Measurements from ENCODE around the gene BTBD2. TPM values are rescaled to one million over a fixed set of nuclear protein-coding genes. Genes with fewer than 3 reads are reported as not detected.

Gene BTBD2
- total and polyA plus RNA-seq, 2 of the 13 experiments (the other 11 are each of a cell fraction or from before 2014, with no cell fraction given) = 28.1 to 45.3 TPM

GRCh38 chr19:2060884-2061494, 45.5 kb upstream of the BTBD2 start (continued):
- TF ChIP-seq ZNF543 (CRISPR knock-in tag; IDR thresholded peaks at IDR 0.05) = no peak
- TF ChIP-seq, protein P1, sequence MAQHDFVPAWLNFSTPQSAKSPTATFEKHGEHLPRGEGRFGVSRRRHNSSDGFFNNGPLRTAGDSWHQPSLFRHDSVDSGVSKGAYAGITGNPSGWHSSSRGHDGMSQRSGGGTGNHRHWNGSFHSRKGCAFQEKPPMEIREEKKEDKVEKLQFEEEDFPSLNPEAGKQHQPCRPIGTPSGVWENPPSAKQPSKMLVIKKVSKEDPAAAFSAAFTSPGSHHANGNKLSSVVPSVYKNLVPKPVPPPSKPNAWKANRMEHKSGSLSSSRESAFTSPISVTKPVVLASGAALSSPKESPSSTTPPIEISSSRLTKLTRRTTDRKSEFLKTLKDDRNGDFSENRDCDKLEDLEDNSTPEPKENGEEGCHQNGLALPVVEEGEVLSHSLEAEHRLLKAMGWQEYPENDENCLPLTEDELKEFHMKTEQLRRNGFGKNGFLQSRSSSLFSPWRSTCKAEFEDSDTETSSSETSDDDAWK (CRISPR knock-in tag; IDR thresholded peaks at IDR 0.05) = no peak
- no peak for TF ChIP-seq ZNF768 (CRISPR knock-in tag; IDR thresholded peaks at IDR 0.05)
- no peak for TF ChIP-seq TMF1 (CRISPR knock-in tag; IDR thresholded peaks at IDR 0.05; ENCODE audit: low read depth)
- 0 out of 2 replicates have a peak, but pooled peaks have one; percentile 13 for TF ChIP-seq KLF12 (CRISPR knock-in tag; IDR thresholded peaks at IDR 0.05; ENCODE audit: borderline replicate concordance)
- TF ChIP-seq ATF7 (IDR thresholded peaks at IDR 0.05) = no peak
- peak; percentile 12 for TF ChIP-seq ATF7 (CRISPR knock-in tag; IDR thresholded peaks at IDR 0.05)
- no peak for TF ChIP-seq ZBTB34 (CRISPR knock-in tag; IDR thresholded peaks at IDR 0.05)
- 0 out of 2 replicates have a peak, but pooled peaks have one; percentile 58 for TF ChIP-seq ZNF891 (CRISPR knock-in tag; IDR thresholded peaks at IDR 0.05)
- TF ChIP-seq, protein P2, sequence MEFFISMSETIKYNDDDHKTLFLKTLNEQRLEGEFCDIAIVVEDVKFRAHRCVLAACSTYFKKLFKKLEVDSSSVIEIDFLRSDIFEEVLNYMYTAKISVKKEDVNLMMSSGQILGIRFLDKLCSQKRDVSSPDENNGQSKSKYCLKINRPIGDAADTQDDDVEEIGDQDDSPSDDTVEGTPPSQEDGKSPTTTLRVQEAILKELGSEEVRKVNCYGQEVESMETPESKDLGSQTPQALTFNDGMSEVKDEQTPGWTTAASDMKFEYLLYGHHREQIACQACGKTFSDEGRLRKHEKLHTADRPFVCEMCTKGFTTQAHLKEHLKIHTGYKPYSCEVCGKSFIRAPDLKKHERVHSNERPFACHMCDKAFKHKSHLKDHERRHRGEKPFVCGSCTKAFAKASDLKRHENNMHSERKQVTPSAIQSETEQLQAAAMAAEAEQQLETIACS (CRISPR knock-in tag; IDR thresholded peaks at IDR 0.05) = 0 out of 2 replicates have a peak, but pooled peaks have one; percentile 4
- no peak; the same call in 1 of the 2 replicates for TF ChIP-seq ZNF546 (CRISPR knock-in tag; conservative IDR thresholded peaks at IDR 0.05)
- TF ChIP-seq CCDC6 (CRISPR knock-in tag; IDR thresholded peaks at IDR 0.05) = 0 out of 2 replicates have a peak, but pooled peaks have one; percentile 2
- TF ChIP-seq BCL6 (CRISPR knock-in tag; IDR thresholded peaks at IDR 0.05) = no peak
- TF ChIP-seq, protein P3, sequence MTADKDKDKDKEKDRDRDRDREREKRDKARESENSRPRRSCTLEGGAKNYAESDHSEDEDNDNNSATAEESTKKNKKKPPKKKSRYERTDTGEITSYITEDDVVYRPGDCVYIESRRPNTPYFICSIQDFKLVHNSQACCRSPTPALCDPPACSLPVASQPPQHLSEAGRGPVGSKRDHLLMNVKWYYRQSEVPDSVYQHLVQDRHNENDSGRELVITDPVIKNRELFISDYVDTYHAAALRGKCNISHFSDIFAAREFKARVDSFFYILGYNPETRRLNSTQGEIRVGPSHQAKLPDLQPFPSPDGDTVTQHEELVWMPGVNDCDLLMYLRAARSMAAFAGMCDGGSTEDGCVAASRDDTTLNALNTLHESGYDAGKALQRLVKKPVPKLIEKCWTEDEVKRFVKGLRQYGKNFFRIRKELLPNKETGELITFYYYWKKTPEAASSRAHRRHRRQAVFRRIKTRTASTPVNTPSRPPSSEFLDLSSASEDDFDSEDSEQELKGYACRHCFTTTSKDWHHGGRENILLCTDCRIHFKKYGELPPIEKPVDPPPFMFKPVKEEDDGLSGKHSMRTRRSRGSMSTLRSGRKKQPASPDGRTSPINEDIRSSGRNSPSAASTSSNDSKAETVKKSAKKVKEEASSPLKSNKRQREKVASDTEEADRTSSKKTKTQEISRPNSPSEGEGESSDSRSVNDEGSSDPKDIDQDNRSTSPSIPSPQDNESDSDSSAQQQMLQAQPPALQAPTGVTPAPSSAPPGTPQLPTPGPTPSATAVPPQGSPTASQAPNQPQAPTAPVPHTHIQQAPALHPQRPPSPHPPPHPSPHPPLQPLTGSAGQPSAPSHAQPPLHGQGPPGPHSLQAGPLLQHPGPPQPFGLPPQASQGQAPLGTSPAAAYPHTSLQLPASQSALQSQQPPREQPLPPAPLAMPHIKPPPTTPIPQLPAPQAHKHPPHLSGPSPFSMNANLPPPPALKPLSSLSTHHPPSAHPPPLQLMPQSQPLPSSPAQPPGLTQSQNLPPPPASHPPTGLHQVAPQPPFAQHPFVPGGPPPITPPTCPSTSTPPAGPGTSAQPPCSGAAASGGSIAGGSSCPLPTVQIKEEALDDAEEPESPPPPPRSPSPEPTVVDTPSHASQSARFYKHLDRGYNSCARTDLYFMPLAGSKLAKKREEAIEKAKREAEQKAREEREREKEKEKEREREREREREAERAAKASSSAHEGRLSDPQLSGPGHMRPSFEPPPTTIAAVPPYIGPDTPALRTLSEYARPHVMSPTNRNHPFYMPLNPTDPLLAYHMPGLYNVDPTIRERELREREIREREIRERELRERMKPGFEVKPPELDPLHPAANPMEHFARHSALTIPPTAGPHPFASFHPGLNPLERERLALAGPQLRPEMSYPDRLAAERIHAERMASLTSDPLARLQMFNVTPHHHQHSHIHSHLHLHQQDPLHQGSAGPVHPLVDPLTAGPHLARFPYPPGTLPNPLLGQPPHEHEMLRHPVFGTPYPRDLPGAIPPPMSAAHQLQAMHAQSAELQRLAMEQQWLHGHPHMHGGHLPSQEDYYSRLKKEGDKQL (CRISPR knock-in tag; IDR thresholded peaks at IDR 0.05; ENCODE audit: low read depth) = no peak
- no peak for TF ChIP-seq MBNL3 (CRISPR knock-in tag; conservative IDR thresholded peaks at IDR 0.05)
- no peak for TF ChIP-seq WIZ (CRISPR knock-in tag; IDR thresholded peaks at IDR 0.05)
- no peak for TF ChIP-seq ZNF841 (CRISPR knock-in tag; IDR thresholded peaks at IDR 0.05; ENCODE audit: borderline replicate concordance)
- TF ChIP-seq ZNF441 (CRISPR knock-in tag; IDR thresholded peaks at IDR 0.05; ENCODE audit: borderline replicate concordance) = peak; percentile 87
- TF ChIP-seq SALL1 (CRISPR knock-in tag; IDR thresholded peaks at IDR 0.05) = peak; percentile 44; the same call in 1 of the 2 replicates
- TF ChIP-seq ZNF562 (CRISPR knock-in tag; IDR thresholded peaks at IDR 0.05; ENCODE audit: borderline replicate concordance) = no peak
- TF ChIP-seq RARA (CRISPR knock-in tag; IDR thresholded peaks at IDR 0.05) = peak; percentile 55; the same call in 1 of the 2 replicates
- TF ChIP-seq ZNF180 (CRISPR knock-in tag; IDR thresholded peaks at IDR 0.05; ENCODE audit: borderline replicate concordance, low read depth) = no peak

Data from HepG2 (cell line).